Effector memory CD4-positive, alpha-beta T cell (primary cell): ENCODE results near the gene STAC3.

Experiments
- DNase-seq, 3 donors: peaks; one replicate each; pipeline ENCODE4 v3.0.0-alpha.2; 2020
- H3K27ac ChIP-seq: 2 replicates; pipeline ENCODE4 v1.7.0; 2013; ENCODE audit warnings: mild to moderate bottlenecking, low read length, moderate library complexity; ENCODE audit not compliant: insufficient read depth, poor library complexity, severe bottlenecking
- H3K27me3 ChIP-seq: replicated peaks from 2 replicates; pipeline ENCODE4 v1.7.0; 2013; ENCODE audit warnings: mild to moderate bottlenecking, low read length; ENCODE audit not compliant: insufficient read depth, control insufficient read depth, poor library complexity, severe bottlenecking
- H3K36me3 ChIP-seq: 2 replicates; pipeline ENCODE4 v1.7.0; 2013; ENCODE audit warnings: mild to moderate bottlenecking, low read length, moderate library complexity; ENCODE audit not compliant: control insufficient read depth, insufficient read depth
- H3K4me1 ChIP-seq: 2 replicates; pipeline ENCODE4 v1.7.0; 2013; ENCODE audit warnings: low read length, mild to moderate bottlenecking; ENCODE audit not compliant: control insufficient read depth, insufficient read depth, poor library complexity, severe bottlenecking
- H3K4me3 ChIP-seq: 2 replicates; pipeline ENCODE4 v1.7.0; 2013; ENCODE audit warnings: low read length, low read depth, mild to moderate bottlenecking; ENCODE audit not compliant: insufficient read depth, poor library complexity, severe bottlenecking
- H3K9me3 ChIP-seq: 2 replicates; pipeline ENCODE4 v1.7.0; 2013; ENCODE audit warnings: mild to moderate bottlenecking, low read length, moderate library complexity; ENCODE audit not compliant: control insufficient read depth

The STAC3 gene

DNA sequence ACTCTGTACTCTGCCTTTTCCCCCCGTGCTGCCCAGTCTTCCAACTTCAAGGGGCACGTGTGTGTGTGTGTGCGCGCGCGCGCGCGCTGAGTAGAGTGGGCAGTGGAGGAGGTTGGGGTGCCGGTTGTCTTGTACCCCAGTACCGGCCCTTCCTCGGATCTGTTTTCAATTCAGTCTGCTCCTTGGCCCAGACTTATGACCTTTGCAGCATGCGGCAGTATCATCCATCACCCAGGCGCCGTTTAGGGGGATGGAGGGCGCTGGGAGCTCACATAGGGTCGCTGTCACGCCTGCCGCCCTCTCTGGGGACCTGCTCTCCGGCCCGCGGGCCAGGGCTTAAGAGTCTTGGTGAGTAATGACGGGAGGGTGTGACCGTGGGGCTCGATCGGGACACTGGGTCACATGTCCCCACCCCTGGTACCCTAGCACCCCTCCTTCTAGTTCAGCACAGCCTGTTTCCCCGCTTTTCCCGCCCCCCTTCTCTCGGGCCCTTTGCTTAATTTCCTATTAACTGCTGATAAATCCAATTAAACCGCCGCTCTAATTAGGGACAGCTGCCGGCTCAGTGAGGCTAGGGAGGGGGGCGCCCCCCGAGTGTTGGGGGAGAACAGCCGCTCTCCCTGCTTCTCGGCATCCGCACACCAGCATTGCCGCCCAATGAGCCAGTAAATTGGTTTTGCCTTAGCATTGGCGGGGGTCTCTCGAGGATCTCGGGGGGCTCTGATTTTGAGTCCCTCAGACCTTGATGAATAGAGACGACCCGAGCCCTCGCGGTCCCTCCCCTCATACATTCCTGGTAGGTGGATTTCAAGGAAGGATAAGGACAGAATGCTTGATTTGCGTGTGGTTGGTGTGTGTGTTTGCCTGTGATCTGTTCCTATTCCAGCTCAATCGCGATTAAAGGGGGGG lies 9.3 kb downstream of the STAC3 start:
- Histone ChIP-seq H3K27me3 (peaks cover 44% of the 10 kb centered on the region), H3K36me3 (no peaks in the 10 kb centered on the region), H3K4me1 (peaks cover 70% of the 10 kb centered on the region), H3K4me3 (no peak overlapping the region), H3K27ac (no peak overlapping the region), H3K9me3 (no peaks in the 10 kb centered on the region)
- DNase-seq: no peak

DNA sequence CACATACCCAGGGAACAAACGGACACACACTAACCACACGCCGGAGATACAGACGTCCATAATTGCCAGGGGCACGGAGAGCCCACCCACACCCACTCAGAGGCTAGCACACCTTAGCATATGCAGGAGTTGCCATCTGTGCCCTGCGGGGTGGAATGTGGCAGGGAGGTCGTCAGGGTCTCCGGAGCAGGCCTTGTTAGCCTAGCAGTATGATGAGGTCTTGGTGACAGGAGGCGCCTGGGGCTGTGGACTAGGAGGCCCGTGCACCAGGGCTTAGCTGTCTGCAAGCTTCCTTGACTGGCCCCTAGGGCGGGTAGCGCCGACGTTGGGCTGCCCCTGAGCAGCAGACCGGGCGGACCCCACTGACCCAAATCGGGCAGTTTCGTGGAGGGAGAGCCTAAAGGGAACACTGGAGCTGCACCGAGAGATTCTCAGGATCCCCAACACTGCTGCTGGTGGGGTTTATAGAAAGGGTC lies 10.0 kb downstream of the STAC3 start:
- H3K36me3 ChIP-seq: no peaks in the 10 kb centered on the region
- H3K9me3 ChIP-seq: no peaks in the 10 kb centered on the region
- H3K27me3 ChIP-seq: peaks cover 44% of the 10 kb centered on the region
- no peak for DNase-seq
- H3K27ac ChIP-seq: no peak overlapping the region
- H3K4me1 ChIP-seq: peaks cover 72% of the 10 kb centered on the region
- peak overlapping the region; percentile 83 for H3K4me3 ChIP-seq

DNA sequence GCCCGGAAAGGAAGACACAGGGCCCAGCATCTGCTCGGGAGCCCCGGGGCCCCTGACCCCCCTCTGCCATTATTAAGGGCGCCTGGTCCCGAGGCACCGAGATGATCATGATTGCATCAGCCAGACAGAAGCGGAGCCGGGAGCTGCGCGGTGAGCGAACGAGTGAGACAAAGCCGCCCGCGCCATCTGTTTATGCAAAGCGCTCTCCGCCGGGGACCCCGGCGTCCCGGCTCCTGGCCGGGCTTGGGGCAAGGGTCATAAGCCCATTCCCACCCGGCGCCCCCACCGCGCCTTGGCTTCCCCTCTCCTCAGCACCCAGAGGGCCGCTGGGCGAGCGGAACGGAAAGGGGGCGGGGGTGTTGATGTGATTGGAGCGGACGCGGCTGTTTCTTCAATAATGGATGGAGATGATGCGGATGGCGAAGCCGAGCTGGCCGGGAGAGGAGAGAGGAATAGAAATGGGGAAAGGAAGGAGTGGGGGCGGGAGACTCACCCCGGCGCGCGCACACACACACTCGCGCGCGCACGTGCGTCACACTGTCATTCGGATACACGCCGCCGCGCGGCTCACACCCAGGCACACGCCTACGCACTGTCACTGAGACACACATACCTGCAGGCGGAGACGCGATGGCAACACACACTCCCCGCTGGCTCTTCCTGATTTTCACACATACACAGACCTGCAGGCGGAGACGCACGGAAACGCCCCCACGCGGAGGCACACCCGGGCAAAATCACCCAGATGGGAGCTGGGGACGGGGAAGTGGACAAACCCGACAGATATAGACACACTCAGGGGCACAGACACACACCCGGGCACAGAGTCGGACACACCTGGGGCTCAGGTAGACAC lies 10.7 kb downstream of the STAC3 start:
- Histone ChIP-seq H3K9me3 (no peaks in the 10 kb centered on the region), H3K36me3 (no peaks in the 10 kb centered on the region), H3K4me3 (peak overlapping the region; percentile 83), H3K4me1 (peaks cover 72% of the 10 kb centered on the region), H3K27ac (no peak overlapping the region), H3K27me3 (peaks cover 44% of the 10 kb centered on the region)
- DNase-seq: peak; percentile 54 to 57 (median 56)

DNA sequence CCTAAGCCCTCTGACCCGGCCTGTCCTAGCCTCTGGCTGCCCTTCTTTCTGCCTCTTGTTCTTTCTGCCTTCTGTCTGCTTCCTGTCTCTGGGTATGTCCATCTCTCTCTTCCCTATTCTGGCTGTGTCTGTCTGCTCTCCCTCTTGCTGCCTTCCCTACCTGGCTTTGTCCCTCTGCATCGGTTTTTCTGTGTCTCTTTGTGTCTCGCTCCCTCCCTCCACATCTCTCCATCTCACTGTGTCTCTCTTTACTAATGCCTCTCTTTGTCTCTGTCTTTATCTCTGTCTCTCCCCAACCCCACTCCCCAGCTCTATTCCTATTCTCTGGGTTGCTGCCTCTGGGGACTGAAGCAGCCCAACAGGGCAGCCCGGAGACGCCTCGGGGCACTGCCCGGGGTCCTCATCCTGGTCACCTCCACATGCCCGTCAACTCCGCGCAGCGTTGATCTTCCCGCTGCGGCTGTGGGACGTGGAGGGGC lies 11.4 kb downstream of the STAC3 start:
- H3K36me3 ChIP-seq: no peaks in the 10 kb centered on the region
- peaks cover 44% of the 10 kb centered on the region for H3K27me3 ChIP-seq
- H3K4me1 ChIP-seq: peaks cover 74% of the 10 kb centered on the region
- peak overlapping the region; percentile 83 for H3K4me3 ChIP-seq
- H3K27ac ChIP-seq: no peak overlapping the region
- no peaks in the 10 kb centered on the region for H3K9me3 ChIP-seq
- no peak for DNase-seq

DNA sequence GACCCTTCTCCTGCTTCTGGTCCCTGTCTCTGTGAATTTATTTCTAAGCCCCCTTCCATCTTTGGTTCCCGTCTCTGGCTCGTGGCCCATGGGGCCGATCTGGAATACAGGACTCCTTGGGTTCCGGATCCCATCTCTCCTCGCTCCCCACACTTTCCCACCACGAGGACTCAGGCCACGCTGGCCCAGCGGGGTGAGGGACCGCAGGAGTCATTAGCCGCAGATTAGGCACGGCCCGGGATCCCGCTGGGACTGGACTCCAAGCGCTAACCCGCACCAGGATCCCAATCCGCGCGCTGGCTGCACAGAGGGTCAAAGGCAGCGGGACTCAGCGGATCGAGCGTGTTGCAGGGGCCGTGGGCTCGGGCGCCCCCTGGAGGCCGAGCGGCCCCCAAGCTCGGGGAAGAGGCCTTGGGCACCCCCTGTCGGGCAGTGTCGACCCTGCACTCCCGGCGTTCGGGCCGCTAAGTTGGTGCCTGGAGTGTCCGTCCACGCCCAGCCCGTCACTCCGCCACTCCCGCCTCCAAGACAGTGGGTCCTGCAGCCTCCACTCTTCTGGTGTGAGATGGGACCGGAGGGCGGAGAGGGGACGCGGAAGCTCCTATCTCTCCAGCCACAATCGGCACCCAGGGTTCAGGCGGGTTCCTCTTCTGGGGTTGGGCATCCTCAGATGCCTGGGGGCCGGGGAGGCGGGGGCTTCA lies 12.0 kb downstream of the STAC3 start:
- DNase-seq: peak; percentile 69 to 80 (median 77)
- H3K4me1 ChIP-seq: peaks cover 74% of the 10 kb centered on the region
- H3K4me3 ChIP-seq: peak overlapping the region; percentile 83
- peaks cover 38% of the 10 kb centered on the region for H3K27me3 ChIP-seq
- no peak overlapping the region for H3K27ac ChIP-seq
- peaks cover 3% of the 10 kb centered on the region for H3K36me3 ChIP-seq
- H3K9me3 ChIP-seq: no peaks in the 10 kb centered on the region

DNA sequence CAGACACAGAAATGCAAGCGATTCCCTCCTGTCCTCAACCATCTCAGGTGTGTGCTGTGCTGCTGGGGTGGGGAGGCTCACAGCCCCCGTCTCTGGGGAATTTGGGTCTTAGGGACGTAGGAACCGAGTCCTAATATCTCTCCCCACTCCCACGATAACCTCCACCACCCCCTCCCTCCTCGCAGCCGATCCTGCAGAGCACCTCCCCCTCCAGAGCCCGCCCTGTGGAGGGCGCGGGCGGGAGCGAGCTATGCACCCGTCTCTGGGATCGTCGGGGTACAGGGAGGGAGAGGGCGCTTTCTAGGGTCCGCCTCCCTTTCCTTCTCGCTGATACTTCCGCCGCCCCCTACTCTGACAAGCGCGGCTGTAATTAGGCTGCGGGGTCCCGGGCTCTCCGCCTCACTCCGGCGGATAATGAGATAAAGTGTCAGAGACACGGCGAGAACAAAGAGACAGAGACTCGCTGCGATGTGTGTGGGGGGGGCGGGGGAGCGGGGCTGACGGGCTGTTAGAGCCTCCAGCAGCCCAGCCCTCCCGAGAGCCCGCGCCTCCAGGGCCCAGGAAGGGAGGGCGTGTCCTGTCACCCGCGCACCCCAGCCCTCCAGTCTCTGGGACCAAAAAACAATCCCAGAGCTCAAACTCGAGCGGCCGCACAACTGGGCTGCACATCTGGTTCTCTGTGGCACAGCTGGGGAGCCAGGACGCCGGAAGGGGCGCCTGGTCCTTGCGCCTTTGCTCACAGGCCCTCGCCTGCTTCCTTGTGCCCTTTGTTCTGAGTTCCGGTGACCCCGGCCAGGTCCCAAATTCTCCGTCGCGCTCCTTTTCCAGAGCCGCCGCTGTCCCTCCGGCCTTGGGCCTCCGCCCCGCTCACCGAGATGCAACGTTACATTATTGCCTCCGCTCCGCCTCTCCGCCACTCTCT lies 12.8 kb downstream of the STAC3 start:
- no peak for DNase-seq
- peaks cover 11% of the 10 kb centered on the region for H3K36me3 ChIP-seq
- H3K4me3 ChIP-seq: peak overlapping the region; percentile 83
- H3K4me1 ChIP-seq: peaks cover 66% of the 10 kb centered on the region
- no peaks in the 10 kb centered on the region for H3K9me3 ChIP-seq
- peaks cover 33% of the 10 kb centered on the region for H3K27me3 ChIP-seq
- no peak overlapping the region for H3K27ac ChIP-seq

DNA sequence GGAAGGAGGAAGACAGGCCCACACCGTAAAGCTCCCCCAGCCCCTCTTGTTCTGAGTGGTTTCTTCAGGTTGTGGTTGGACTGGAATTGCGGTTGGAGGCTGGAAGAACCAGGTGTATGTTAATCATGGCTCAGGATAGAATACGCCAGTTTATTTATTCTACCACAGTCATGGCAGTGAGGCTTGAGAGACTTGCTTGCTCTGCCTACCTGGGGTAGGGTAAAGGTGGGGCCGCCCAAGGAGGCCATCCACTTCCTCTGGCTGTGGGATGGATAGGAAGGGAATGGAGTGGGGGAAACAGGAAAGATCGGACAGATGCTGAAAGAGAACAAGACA lies 13.4 kb downstream of the STAC3 start:
- no peak overlapping the region for H3K4me3 ChIP-seq
- H3K4me1 ChIP-seq: peaks cover 60% of the 10 kb centered on the region
- no peak overlapping the region for H3K27ac ChIP-seq
- DNase-seq: no peak
- peaks cover 18% of the 10 kb centered on the region for H3K36me3 ChIP-seq
- H3K27me3 ChIP-seq: peaks cover 27% of the 10 kb centered on the region
- H3K9me3 ChIP-seq: no peaks in the 10 kb centered on the region

DNA sequence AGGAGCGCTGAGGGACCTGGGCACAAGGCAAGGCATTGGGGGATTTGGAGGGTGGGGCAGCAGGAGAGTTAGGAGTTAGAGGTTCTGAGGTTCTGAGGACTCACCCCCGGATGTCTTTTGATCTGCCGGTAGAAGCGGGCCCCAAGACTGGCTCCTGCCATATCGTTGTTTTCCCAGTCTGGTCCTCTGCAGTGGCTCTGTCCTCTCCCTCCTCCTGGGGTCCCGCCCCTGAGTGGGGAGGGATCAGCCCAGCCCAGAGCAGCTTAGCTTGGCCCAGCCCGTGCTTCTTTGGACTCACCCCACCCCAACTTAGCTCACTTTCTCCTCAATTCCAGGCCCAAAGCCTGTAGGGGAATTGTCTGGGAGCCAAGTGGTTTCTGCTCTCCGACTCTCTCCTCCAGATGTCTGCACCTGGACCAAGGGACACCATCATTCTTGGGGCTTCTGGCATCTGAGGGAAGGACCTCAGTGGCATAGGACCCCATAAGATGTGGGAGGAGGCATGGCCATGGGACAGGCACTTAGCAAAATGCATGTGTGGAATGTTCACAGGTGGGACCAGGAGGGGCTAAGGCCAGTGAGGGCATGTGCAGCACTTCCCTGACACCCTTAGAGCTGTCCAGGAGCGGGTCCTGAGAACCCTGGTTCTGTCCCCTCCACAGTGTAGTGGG lies 13.9 kb downstream of the STAC3 start:
- peaks cover 23% of the 10 kb centered on the region for H3K27me3 ChIP-seq
- peaks cover 55% of the 10 kb centered on the region for H3K4me1 ChIP-seq
- H3K36me3 ChIP-seq: peaks cover 23% of the 10 kb centered on the region
- H3K4me3 ChIP-seq: no peak overlapping the region
- no peak for DNase-seq
- no peaks in the 10 kb centered on the region for H3K9me3 ChIP-seq
- no peak overlapping the region for H3K27ac ChIP-seq
